DND-41 (cell line): Measurements from ENCODE around the gene COL19A1.

Experiments used
- EZH2 ChIP-seq: IDR thresholded peaks from 3 replicates; pipeline ENCODE4 v1.6.1; 2012; ENCODE audit warnings: borderline replicate concordance, low read depth, mild to moderate bottlenecking, moderate library complexity, low read length, inconsistent platforms; ENCODE audit not compliant: severe bottlenecking
- TF ChIP-seq, protein P1 (sequence below): IDR thresholded peaks from 2 replicates; pipeline ENCODE4 v1.5.1; 2012; ENCODE audit warnings: borderline replicate concordance, low read length, moderate library complexity, mild to moderate bottlenecking; ENCODE audit not compliant: poor library complexity, severe bottlenecking; ENCODE audit errors: extremely low read depth

DNA sequence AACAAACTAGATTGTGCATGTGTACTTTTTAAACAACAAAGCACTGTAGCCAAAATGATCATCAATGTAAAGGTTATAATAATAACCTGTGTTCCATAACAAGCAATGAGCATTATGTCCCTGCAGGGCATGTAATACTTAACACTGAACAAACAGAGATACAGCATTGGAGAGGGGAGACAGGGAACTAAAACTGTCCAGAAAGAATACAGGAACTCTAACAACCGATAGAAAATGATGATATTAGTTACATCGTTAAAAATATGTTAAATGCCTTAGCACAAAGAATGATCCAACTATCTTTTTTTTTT, 356.0 kb downstream of the COL19A1 start:
- TF ChIP-seq, protein P1, sequence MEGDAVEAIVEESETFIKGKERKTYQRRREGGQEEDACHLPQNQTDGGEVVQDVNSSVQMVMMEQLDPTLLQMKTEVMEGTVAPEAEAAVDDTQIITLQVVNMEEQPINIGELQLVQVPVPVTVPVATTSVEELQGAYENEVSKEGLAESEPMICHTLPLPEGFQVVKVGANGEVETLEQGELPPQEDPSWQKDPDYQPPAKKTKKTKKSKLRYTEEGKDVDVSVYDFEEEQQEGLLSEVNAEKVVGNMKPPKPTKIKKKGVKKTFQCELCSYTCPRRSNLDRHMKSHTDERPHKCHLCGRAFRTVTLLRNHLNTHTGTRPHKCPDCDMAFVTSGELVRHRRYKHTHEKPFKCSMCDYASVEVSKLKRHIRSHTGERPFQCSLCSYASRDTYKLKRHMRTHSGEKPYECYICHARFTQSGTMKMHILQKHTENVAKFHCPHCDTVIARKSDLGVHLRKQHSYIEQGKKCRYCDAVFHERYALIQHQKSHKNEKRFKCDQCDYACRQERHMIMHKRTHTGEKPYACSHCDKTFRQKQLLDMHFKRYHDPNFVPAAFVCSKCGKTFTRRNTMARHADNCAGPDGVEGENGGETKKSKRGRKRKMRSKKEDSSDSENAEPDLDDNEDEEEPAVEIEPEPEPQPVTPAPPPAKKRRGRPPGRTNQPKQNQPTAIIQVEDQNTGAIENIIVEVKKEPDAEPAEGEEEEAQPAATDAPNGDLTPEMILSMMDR = no peak
- no peak for TF ChIP-seq EZH2
